Astrocyte (in vitro differentiated cells and primary cell): Measurements from ENCODE around the gene CCDC32.

Source experiments
- CTCF ChIP-seq: IDR thresholded peaks from 2 replicates; pipeline ENCODE4 v1.5.1; 2011; ENCODE audit warnings: low read depth, mild to moderate bottlenecking, inconsistent platforms, low read length, moderate library complexity; ENCODE audit not compliant: insufficient read depth
- EZH2 ChIP-seq: IDR thresholded peaks from 2 replicates; pipeline ENCODE4 v1.6.1; 2012; ENCODE audit warnings: mild to moderate bottlenecking, low read length, inconsistent platforms; ENCODE audit not compliant: insufficient read depth

- TF ChIP-seq CTCF (no peak), EZH2 (no peak)
These were observed 25.8 kb upstream of the CCDC32 start for GRCh38 chr15:40590667-40591050.
